ENCODE data around the gene ELOF1.
A peak's percentile ranks its signal among the peaks of the same experiment; 100 is the strongest.
"Not testable (repeated sequence)": the region's sequence is repeated elsewhere in the genome, so short reads cannot be mapped to it uniquely, and the experiment has no call there.

Gene ELOF1

DNA sequence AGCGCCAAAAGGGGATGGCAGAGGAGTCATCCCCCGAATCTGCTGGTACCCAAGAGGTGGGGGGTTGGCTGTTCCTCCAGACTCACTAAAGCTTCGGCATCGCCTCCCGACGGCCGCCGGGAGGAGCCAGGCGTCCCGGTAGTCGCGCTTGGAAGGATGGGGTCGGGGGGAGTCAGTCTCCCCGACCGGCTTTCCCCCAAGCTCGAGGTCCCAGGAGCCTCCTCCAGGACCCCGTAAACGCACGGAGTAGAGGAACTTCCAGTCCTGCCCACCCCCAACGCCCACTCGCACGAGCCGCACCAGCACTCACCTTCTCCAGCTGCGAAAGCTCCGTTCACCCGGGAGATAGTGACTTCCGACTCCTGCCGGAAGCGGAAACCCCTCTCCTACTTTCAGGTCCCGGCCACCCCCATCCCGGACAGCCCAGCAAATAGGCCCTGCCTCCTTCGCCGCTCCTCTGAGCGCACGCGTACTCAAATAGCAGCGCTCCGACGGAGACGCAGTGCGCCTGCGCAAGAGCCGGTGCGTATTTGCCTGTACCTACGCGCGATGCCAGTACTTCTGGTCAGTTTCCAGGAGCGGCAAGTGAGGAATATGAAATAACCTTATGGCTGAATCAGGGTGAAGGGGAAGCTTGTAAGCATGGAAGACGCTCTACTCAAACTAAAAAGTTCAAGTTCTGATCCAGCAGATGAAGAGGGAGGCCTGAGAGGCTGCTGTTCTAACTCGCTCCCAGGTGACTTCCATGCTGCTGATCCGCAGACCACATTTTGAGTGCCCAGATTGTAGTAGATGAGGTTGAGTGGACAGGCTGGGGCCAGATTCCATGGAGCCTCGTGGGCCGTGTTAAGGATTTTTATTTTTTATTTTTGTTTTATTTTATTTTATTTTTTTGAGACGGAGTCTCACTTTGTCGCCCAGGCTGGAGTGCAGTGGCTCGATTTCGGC is at the start of gene ELOF1:
Gene ELOF1, minus strand, starts transcription at position 350 of the 948 bp plus-strand sequence. CDS start 4,883 bp downstream, outside the sequence.
- peak; percentile 86 for DNase-seq

- DNase-seq, result no peak
Observed at GRCh38 chr19:11606484-11606883, 47.5 kb upstream of the ELOF1 start.

DNA sequence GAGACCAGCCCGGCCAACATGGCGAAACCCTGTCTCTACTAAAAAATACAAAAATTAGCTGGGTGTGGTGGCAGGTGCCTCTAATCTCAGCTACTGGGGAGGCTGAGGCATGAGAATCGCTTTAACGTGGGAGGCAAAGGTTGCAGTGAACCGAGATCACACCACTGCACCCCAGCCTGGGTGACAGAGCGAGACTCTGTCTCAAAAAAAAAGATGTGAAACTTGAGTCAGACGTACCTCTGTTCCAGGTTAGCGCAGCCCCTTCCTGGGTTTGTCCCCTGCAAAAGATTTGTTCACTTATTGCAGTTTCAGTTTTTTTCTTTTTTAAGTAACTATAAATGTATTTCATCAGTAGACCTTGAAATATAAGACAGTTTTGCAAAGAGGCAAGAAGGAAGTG is 40.7 kb upstream of the ELOF1 start:
- not testable (repeated sequence) for DNase-seq

DNA sequence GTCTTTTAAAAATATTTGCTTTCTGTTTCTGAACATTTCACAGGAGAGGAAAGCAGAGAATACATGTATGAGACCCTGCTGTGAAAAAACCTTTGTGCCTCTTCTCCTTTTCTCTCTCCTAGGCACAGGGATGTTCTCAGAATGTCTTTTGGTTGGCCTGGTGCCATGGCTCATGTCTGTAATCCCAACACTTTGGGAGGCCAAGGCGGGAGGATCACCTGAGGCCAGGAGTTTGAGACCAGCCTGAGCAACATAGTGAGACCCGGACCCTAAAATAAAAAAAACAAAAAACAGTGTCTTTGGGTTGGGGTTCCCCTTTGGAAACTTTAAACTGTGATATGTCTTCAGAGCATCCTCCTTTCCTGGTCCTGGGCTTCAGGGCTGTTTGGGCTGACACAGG is 39.7 kb upstream of the ELOF1 start:
- no peak for DNase-seq

DNA sequence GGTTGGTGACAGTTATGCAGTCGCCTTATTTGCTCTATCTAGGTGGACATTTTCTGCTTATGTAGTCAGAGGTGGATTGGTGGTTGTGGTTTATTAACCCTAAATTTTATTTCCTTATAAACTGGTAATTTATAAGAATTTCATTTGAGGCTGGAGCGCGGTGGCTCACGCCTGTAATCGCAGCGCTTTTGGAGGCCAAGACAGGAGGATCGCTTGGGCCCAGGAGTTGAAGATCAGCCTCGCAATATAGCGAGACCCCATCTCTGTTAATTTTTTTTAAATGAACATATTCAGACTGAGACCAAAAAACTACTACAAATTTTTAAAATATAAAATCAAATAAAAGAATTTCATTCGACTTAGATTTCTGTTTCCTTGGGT is 39.1 kb upstream of the ELOF1 start:
- no peak for DNase-seq

DNA sequence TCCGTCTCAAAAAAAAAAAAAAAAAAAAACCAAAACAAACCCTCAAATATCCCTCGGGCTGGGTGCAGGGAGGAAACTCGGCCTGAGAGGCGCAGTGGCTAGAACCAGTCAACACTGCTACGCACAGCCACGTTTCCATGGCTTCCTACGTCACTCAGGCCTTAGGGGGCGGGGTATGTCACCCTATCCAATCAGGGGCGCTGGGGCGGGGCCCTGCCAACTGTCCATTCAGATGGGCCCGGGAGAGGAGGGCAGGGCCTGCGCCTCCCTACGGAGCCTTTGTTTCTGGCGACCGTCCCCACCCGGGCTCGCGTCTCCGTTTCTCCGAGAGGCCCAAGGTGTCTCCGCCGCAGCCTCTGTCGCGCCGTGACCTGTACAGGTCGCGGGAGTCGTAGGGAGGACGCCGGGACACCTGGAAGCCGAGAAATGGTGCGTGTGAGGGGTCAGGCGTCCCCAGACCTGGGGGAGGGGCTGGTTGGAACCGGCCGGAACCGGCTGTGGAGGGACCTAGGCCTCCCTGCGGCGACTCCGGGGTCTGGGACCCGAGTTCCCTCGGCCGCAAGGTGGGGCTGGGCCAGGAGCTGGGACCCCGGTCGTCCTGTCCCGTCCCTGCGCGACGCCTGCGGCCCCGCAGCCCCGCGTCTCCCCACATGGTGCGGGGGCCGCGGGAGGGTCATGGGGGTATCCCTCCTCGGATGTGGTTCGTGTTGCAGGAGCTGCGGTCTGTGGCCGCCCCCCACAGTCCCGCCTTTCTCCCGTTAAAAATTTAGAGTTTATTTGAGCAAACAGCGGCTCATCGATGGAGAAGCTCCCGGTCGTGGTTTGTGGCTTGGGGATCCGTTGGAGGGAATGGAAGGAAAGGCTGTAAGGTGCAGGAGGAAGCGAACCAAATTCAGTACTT is 38.4 kb upstream of the ELOF1 start, which contains the start of gene ZNF627:
Gene ZNF627, plus strand, starts transcription at position 282 of the 901 bp plus-strand sequence. Its CDS starts 145 bp downstream, at position 427.
- peak; percentile 82 for DNase-seq

GRCh38 chr19:11596156-11596555 is 37.1 kb upstream of the ELOF1 start:
- no peak for DNase-seq

DNA sequence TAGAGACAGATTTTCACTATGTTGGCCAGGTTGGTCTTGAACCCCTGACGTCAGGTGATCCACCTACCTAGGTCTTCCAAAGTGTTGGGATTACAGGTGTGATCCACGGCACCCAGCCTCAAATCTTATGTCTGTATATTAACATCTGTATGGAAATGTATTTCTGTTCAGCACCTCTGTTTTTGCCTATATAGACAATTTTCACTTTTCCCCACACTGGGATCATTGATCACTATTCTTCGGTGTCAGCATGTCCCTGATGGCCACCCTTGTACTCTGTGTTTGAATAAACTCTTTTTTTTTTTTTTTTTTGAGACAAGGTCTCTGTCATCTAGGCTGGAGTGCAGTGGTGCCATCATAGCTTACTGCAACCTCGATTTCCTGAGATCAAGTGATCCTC is 35.1 kb upstream of the ELOF1 start:
- no peak for DNase-seq

- no peak for DNase-seq
Observed at GRCh38 chr19:11587975-11588631, 29.1 kb upstream of the ELOF1 start.

DNA sequence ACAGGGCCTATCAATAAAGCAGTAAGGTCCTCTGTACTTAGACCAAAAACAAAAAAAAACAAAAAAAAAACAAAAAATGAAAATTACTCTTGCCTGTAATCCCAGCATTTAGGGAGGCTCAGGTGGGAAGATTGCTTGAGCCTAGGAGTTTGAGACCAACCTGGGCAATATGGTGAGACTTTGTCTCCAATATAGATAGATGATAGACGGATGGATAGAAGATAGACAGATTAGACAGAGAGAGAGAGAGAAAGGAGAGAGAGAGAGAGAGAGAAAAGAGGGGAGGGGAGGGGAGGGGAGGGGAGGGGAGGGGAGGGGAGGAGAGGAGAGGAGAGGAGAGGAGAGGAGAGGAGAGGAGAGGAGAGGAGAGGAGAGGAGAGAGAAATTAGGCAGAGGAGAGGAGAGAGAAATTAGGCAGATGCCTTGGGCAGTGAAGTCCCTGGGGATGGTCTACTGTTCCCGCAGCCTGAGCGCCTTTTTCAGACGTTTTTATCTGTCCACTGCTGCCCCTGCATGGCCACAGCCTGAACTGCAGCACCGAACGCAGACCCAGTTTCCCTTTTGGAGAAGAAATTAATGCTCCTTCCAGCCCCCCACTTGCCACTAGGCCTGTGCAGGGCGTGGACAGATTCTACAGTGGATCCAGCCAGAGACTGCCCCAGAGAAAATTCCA is 28.4 kb upstream of the ELOF1 start:
- DNase-seq, result peak; percentile 17

DNA sequence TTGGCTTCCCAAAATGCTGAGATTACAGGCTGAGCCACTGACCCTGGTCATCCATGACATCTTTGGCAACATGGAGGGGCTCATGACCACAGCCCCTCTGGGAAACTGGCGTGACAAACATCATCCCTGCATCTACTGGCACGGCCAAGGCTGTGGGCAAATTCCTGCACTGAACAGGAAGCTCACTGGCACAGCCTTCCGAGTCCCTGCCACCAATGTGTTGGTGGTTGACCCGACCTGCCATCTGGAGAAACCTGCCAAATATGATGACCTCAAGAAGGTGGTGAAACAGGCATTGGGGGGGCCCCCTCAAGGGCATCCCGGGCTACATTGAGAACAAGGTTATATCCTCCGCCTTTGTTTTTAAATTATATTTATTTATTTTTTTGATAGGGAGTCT is 27.3 kb upstream of the ELOF1 start:
- DNase-seq, result no peak

- no peak for DNase-seq
Observed at GRCh38 chr19:11581740-11582139, 22.7 kb upstream of the ELOF1 start.

- DNase-seq, result no peak
Observed at GRCh38 chr19:11580116-11580515, 21.1 kb upstream of the ELOF1 start.

DNA sequence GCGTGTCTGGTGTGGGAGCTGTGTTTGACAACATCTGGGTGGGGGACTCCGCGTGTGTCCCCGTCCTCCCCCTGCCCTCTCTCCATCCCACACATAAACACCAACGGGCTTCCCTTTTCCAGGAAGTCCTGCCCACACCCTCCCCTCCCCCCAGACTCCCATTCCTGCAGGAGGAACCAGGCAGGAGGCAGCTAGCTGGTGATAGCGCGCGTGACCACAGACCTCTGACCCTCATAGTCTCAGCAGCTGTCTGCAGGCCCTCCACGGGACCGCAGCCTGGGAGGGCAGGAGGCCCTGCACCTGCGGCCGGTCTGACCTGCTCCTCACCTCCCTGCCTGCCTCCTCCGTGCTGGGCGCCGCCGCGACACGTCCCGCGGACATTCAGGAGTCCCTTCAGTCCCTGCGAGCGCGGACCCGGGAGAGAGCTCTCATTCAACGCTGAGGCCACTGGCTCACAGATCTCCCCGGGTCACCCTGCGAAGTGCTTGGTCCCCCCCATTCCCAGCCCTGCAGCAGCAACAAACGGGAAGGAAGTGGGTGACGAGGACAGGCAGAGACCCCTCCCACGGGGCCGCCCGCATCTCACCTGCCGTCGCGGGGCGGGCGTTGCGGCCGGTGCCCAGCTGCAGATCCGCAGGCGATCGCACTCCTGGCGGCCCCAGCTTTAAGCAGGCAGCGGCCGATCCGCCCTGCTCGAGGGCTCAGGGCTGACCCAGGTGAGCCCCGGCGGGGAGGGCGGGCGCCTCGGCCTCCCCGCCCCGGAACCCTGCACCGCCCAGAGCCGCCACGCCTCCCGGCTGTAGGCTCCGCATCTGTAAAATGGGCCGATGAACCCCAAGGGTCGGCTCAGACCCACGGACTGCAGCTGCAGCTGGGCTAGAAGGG is 19.5 kb upstream of the ELOF1 start:
- no peak for DNase-seq

DNA sequence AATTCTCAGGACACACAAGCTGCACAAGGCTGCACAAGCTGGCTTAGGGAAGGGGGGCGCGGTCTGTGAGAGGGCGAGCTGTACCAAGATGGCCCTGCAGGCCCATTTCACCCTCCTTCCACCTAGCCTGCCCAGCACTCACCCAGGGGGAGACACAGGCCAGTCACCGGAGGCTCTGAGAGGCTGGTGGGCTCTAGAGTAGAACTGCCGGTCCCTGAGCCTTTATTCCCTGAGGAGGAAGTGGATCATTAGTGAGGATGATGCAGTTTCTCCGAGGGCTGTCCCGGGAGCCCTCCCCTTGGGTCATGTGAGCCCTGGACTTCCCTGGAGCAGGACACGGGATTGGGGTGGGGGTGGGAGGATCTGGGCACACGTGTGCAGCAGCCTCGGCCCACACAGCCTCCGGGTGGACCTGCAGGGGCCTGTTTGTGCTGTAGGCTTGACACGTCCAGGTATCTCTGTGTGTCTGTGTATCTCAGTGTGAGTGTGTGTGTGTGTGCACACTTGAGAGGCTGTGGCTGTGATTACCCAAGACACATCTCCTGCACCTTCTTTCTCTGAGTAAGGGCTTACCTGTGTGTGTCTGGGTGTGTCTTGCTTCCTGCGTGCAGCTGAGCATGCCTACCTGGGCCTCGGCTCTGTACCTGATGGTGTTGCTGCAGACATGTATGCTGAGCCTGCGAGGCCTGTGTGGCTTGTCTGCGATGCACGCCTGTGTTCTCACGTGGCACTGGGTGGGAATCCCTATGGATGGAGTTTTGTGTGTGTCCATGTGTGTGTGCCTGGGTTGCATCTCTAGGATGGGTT is 18.6 kb upstream of the ELOF1 start, which contains the start of gene ACP5:
Gene ACP5, minus strand, starts transcription at position 195 of the 807 bp plus-strand sequence. CDS start 328 bp downstream, outside the sequence.
- DNase-seq, result no peak

DNA sequence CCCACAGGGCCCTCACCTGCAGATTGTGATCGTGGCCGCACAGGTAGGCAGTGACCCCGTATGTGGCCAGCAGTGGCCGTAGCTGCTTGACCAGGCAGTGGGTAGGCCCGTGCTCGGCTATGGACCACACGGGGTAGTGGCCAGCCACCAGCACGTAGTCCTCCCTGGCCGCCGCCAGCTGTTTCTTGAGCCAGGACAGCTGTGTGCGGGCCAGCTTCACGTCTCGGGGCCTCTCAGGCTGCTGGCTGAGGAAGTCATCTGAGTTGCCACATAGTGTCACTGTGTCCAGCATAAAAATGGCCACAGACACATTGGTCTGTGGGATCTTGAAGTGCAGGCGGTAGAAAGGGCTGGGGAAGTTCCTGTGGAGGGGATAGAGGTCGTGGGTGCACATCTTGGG is 17.2 kb upstream of the ELOF1 start:
- DNase-seq, result no peak

DNA sequence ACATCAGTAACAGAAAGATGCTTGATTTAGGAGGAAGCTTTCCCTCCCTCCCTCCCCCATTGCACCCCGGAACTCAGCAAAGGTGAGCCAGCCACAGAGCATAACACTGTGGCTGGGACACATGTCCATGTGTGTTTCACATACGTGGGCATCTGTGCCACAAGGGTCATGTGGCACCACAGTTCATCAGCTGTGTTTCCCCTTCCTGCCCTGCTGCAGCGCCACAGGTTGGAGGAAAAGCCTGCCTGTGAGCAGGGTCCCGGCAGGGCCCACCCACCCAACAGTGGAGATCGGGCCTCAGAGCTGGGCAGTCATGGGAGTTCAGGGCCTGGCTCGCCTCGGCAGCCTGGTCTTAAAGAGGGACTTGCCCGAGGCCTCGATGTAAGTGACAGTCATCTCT is 15.7 kb upstream of the ELOF1 start:
- no peak for DNase-seq

GRCh38 chr19:11573763-11574162 is 14.7 kb upstream of the ELOF1 start:
- not testable (repeated sequence) for DNase-seq

GRCh38 chr19:11573354-11573753 is 14.3 kb upstream of the ELOF1 start:
- not testable (repeated sequence) for DNase-seq

DNA sequence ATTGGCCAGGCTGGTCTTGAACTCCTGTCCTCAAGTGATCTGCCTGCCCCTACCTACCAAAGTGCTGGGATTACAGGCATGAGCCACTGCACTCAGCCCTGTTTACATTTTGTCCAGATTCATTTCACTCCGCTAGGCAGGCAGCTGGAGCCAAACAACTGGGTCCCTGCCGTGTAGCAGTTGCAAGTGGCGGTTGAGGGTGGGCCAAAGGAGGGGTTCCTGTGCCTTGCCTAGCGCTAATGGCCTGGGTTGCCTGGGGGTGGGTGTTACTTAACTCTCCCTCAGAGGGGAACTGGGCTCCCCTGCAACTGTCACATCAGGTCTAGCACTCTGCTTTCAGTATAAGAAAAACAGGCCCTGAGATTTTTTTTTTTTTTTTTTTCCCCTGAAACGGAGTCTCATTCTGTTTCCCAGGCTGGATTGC is 11.0 kb upstream of the ELOF1 start:
- no peak for DNase-seq
